IPS-15b (cell line): Measurements from ENCODE around the gene NKAIN4.

Experiments
- H3K27me3 ChIP-seq: one replicate; pipeline ENCODE4 v1.6.1; 2013; ENCODE audit warnings: low read length; ENCODE audit not compliant: control insufficient read depth, insufficient read depth
- H3K36me3 ChIP-seq: one replicate; pipeline ENCODE4 v1.6.1; 2013; ENCODE audit warnings: low read length; ENCODE audit not compliant: control insufficient read depth, insufficient read depth
- H3K4me1 ChIP-seq: one replicate; pipeline ENCODE4 v1.6.1; 2013; ENCODE audit warnings: mild to moderate bottlenecking, low read length; ENCODE audit not compliant: control insufficient read depth, insufficient read depth
- H3K4me3 ChIP-seq: one replicate; pipeline ENCODE4 v1.5.1; 2013; ENCODE audit warnings: low read depth, low read length
- H3K9ac ChIP-seq: one replicate; pipeline ENCODE4 v1.6.1; 2013; ENCODE audit warnings: low read depth, mild to moderate bottlenecking, low read length
- H3K9me3 ChIP-seq: one replicate; pipeline ENCODE4 v1.6.1; 2013; ENCODE audit warnings: mild to moderate bottlenecking, low read length; ENCODE audit not compliant: control insufficient read depth, insufficient read depth

NKAIN4 gene

DNA sequence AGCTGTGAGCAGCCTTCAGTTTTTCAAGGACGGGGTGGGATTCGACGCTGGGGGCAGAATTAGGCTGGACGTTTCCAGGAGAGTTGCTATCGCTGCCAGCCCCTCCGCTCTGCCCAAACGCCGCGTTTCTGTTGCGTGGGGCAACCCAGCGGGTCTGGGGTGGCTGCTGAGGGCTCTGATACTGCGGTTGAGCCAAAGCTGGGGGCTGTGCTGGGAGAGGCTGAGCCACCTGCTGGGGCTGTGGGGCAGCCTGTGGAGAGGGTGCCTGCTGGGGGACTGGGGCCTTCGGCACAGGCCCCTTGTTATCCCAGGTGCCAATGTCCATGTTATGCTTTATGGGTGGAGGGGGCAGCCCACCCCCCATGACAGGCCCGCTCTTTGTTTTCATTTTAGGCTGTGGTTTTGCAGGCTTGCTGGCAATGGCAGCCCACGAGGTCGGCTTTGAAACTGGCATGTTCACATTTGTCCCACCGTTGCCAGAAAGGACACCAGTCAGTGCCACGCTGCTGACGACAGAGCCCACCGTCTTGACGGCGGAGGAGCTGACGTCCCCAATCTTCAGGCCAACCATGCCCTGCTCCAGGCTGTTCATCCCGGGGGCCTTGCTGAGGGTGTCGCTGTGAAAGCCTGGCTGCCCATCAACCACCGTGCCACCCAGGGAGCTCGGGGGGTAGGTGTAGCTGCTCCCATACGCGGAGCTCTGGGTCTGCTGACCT, 51.3 kb downstream of the NKAIN4 start:
- H3K27me3 ChIP-seq: no peaks in the 10 kb centered on the region
- no peak overlapping the region for H3K9ac ChIP-seq
- no peaks in the 10 kb centered on the region for H3K4me1 ChIP-seq
- H3K36me3 ChIP-seq: peaks cover 44% of the 10 kb centered on the region
- H3K9me3 ChIP-seq: no peaks in the 10 kb centered on the region
- no peak overlapping the region for H3K4me3 ChIP-seq

- peaks cover 39% of the 10 kb centered on the region for H3K36me3 ChIP-seq
- no peak overlapping the region for H3K9ac ChIP-seq
- H3K27me3 ChIP-seq: no peaks in the 10 kb centered on the region
These were observed 52.2 kb downstream of the NKAIN4 start for GRCh38 chr20:63202021-63202420.

GRCh38 chr20:63198606-63199005, 55.7 kb downstream of the NKAIN4 start:
- H3K36me3 ChIP-seq: peaks cover 35% of the 10 kb centered on the region

More at GRCh38 chr20:63202021-63202420, 52.2 kb downstream of the NKAIN4 start:
- H3K9me3 ChIP-seq: no peaks in the 10 kb centered on the region
- H3K4me3 ChIP-seq: no peak overlapping the region
- no peaks in the 10 kb centered on the region for H3K4me1 ChIP-seq

DNA sequence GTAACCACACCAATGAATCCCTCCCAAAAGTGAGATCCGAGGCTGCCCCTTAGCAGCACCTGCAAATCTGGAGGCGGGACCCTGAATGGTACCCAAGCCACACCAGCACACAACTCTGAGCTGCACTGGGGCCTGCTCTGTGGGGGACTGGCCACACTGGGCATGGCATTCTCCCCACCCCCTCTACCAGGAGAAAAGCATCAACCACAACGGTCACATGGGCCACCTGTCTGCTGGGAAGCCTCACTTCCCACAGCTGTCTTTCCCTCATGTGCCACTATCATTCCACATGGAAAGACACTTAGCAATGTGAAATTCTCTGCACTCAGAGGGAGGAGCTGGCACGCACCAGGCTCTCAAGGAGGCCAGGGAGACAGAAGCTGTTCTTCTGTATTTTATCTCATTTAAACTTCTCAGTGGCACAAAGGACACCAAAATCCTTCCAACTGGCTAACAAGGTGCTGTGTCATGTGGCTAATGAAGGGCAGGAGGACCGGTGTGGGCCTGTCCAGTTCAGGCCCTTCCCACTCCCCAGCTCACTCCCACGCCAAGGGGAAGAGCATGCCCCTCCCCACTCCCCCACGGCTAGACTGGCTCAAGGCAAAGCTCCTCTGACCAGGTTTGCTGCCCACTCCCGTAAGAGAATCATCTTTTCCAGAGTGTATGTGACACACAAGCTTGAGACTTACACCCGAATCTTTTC, 57.3 kb downstream of the NKAIN4 start:
- no peaks in the 10 kb centered on the region for H3K9me3 ChIP-seq
- no peaks in the 10 kb centered on the region for H3K4me1 ChIP-seq
- no peaks in the 10 kb centered on the region for H3K27me3 ChIP-seq
- H3K4me3 ChIP-seq: no peak overlapping the region
- H3K9ac ChIP-seq: no peak overlapping the region
- H3K36me3 ChIP-seq: peaks cover 18% of the 10 kb centered on the region

More at GRCh38 chr20:63198606-63199005, 55.7 kb downstream of the NKAIN4 start:
- Histone ChIP-seq H3K4me1 (no peaks in the 10 kb centered on the region), H3K9ac (no peak overlapping the region), H3K27me3 (no peaks in the 10 kb centered on the region), H3K4me3 (no peak overlapping the region), H3K9me3 (no peaks in the 10 kb centered on the region)

GRCh38 chr20:63194797-63195173, 59.5 kb downstream of the NKAIN4 start:
- Histone ChIP-seq H3K27me3 (no peaks in the 10 kb centered on the region), H3K36me3 (peaks cover 16% of the 10 kb centered on the region), H3K9ac (no peak overlapping the region), H3K4me3 (no peak overlapping the region), H3K4me1 (no peaks in the 10 kb centered on the region), H3K9me3 (no peaks in the 10 kb centered on the region)

DNA sequence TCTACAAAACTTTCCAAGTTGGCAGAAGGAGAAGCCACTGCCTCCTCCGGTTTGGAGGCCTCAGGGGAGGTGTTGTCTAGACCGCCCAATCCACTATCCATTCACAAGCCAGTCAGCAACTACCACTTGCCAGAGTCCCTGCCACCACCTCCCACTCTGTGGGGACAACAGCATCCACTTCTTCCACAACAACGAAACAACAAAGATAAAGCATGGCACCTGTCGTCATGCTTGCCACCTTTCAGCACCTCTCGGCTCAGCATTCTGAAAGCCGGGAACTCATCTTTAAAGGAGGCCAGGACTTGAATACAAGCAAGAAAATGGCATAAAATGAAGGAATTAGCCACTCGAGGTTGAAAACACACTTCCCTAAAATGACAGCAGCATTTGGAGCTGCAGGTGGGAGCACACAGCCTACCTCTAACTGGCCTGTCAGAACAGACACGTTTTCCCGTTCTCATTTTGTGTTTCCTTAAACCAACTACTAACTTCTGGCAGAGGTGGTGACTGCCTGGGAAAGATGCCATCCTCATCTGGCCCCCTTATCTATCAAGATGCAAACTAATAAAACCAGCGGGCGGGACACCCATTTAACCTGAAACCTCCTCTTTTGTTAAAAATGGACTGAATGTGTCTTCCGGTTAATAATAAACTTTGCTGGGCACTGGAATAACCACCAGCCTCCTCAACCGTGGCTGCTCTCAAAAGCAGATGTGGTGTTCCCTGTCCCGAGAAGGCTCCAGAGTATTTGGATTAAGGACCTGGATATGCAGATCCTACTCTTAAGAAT, 60.1 kb downstream of the NKAIN4 start:
- Histone ChIP-seq H3K27me3 (no peaks in the 10 kb centered on the region), H3K9me3 (no peaks in the 10 kb centered on the region), H3K9ac (no peak overlapping the region), H3K4me3 (no peak overlapping the region), H3K36me3 (peaks cover 16% of the 10 kb centered on the region), H3K4me1 (no peaks in the 10 kb centered on the region)

DNA sequence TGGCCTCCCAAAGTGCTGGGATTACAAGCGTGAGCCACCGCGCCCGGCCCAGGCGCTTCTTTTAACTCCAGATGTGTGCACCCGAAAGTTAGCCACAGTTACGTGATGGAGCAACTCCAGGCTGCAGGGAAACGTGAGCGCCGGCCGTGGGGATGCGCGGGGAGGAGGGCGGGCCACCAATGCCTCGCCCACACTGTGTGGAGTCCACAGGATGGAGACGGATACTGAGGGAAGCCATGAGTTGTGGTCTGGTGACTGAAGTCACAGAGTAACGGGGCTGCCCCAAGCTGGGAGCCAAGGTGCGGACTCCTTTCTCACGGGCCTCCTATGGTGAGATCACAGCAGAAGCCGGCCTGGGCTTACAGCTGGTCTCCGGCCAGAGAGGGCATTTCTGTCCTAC, 61.5 kb downstream of the NKAIN4 start:
- Histone ChIP-seq H3K4me3 (no peak overlapping the region), H3K9ac (no peak overlapping the region), H3K9me3 (no peaks in the 10 kb centered on the region), H3K4me1 (no peaks in the 10 kb centered on the region), H3K36me3 (peaks cover 16% of the 10 kb centered on the region), H3K27me3 (no peaks in the 10 kb centered on the region)

DNA sequence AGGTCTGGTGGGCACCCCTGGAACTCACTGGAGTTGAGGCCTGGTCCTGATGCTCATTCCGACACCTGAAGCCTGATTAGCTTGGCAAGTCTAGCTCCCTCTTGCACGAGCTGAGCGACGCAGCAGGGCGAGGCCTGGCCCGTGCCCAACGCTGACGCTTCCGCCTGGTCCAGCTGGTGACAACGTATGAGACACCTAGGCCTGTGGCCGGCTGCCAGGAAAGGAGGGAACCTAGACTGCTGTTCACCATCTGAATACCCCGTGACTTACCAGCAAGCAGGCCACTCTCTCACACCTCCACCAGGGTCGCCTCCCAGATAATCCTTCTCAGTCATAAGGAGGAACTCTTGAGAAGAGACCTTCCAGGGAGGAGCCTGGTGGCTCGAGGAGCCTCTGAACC, 62.9 kb downstream of the NKAIN4 start:
- peaks cover 8% of the 10 kb centered on the region for H3K36me3 ChIP-seq

DNA sequence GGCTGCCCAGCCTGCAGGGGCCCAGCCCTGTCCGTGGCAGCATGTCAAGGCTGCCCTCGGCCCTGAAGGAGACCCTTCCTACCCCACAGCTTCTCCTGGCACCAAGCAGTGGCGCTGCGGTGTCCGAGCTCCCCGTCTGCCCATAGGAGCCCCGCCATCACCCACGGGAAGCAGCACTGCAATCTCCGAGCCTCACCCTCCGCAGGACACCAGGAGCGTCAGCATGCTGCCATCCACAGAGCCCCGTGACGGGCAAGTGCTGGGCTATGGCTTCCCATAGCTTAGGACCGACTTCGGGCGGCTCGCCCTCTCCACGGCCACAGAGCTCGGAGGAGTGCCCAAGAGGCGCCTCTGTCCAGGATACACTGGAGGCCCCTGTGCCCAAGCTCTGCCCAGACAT, 63.4 kb downstream of the NKAIN4 start:
- Histone ChIP-seq H3K4me3 (no peak overlapping the region), H3K4me1 (no peaks in the 10 kb centered on the region)

More for the DNA sequence above, 62.9 kb downstream of the NKAIN4 start:
- no peaks in the 10 kb centered on the region for H3K4me1 ChIP-seq
- H3K27me3 ChIP-seq: no peaks in the 10 kb centered on the region
- no peak overlapping the region for H3K9ac ChIP-seq
- no peak overlapping the region for H3K4me3 ChIP-seq
- no peaks in the 10 kb centered on the region for H3K9me3 ChIP-seq

More for the DNA sequence above, 63.4 kb downstream of the NKAIN4 start:
- no peaks in the 10 kb centered on the region for H3K9me3 ChIP-seq
- H3K27me3 ChIP-seq: no peaks in the 10 kb centered on the region
- no peak overlapping the region for H3K9ac ChIP-seq
- peaks cover 8% of the 10 kb centered on the region for H3K36me3 ChIP-seq
